Parathyroid adenoma (tissue), 2 donors: ENCODE data around the gene C8G.

Source experiments
- H2AFZ ChIP-seq: fragments of 300-600 bp; sonication (generic); one replicate; pipeline ENCODE4 v1.7.0; 2017; ENCODE audit warnings: antibody characterized with exemption, mild to moderate bottlenecking
- H3K27ac ChIP-seq: fragments of 300-600 bp; sonication (generic); one replicate; pipeline ENCODE4 v1.7.0; 2017
- H3K27me3 ChIP-seq: fragments of 300-600 bp; sonication (generic); one replicate; pipeline ENCODE4 v1.7.0; 2017; ENCODE audit warnings: low read length; ENCODE audit not compliant: control insufficient read depth, insufficient read depth
- H3K36me3 ChIP-seq: fragments of 300-600 bp; sonication (generic); one replicate; pipeline ENCODE4 v1.7.0; 2017; ENCODE audit warnings: low read length; ENCODE audit not compliant: control insufficient read depth, insufficient read depth
- H3K4me1 ChIP-seq: fragments of 300-600 bp; sonication (generic); one replicate; pipeline ENCODE4 v1.7.0; 2017; ENCODE audit warnings: control low read depth
- H3K4me2 ChIP-seq: fragments of 300-600 bp; sonication (generic); one replicate; pipeline ENCODE4 v1.7.0; 2017; ENCODE audit warnings: low read length
- H3K4me3 ChIP-seq: fragments of 300-600 bp; sonication (generic); one replicate; pipeline ENCODE4 v1.7.0; 2017; ENCODE audit warnings: low read depth, low read length
- H3K79me2 ChIP-seq: fragments of 300-600 bp; sonication (generic); one replicate; pipeline ENCODE4 v1.7.0; 2017; ENCODE audit warnings: control low read depth
- H3K9ac ChIP-seq: fragments of 300-600 bp; sonication (generic); one replicate; pipeline ENCODE4 v1.7.0; 2017; ENCODE audit warnings: mild to moderate bottlenecking
- H3K9me3 ChIP-seq: fragments of 300-600 bp; sonication (generic); one replicate; pipeline ENCODE4 v1.7.0; 2017; ENCODE audit warnings: low read length; ENCODE audit not compliant: control insufficient read depth
- TF ChIP-seq, protein P1 (sequence below): fragments of 300-600 bp; sonication (generic); IDR thresholded peaks from one replicate; pipeline ENCODE4 v1.7.0; 2017; ENCODE audit warnings: antibody characterized with exemption, mild to moderate bottlenecking
- donor health status: primary hyperparathyroidism.

The C8G gene

DNA sequence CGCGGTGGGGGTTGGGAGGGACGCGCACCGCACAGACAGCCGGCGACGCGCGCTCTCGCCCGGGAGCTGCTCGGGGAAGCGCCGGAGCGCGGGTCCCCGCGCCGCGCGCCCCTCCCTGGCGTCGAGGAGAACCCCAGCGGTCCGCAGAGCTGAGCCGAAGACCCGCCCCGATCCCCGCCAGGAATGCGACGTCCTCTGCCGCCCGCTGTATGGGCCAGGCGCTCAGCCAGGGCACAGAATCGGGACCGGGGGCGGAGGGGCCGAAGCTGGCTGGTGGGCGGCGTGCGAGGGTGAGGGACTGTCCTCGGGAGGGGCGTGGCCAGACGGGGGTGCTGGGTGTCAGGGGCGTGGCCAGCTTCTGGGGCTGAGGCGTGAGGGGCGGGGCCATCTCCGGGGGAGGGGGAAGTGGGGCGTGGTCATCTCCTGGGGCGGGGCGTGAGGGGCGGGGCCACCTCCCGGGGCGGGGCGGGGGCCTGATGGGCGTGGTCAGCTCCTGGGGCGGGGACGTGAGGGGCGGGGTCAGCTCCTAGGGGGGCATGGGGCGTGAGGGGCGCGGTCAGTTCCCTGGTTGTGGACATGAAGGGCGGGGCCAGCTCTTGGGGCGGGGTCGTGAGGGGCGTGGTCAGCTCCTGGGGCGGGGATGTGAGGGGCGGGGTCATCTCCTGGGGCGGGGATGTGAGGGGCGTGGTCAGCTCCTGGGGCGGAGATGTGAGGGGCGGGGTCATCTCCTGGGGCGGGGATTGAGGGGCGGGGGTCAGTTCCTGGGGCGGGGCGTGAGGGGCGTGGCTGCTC is 33.2 kb downstream of the C8G start:
- TF ChIP-seq, protein P1, sequence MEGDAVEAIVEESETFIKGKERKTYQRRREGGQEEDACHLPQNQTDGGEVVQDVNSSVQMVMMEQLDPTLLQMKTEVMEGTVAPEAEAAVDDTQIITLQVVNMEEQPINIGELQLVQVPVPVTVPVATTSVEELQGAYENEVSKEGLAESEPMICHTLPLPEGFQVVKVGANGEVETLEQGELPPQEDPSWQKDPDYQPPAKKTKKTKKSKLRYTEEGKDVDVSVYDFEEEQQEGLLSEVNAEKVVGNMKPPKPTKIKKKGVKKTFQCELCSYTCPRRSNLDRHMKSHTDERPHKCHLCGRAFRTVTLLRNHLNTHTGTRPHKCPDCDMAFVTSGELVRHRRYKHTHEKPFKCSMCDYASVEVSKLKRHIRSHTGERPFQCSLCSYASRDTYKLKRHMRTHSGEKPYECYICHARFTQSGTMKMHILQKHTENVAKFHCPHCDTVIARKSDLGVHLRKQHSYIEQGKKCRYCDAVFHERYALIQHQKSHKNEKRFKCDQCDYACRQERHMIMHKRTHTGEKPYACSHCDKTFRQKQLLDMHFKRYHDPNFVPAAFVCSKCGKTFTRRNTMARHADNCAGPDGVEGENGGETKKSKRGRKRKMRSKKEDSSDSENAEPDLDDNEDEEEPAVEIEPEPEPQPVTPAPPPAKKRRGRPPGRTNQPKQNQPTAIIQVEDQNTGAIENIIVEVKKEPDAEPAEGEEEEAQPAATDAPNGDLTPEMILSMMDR: no peak
- H3K27ac ChIP-seq: no peak overlapping the region
- no peaks in the 10 kb centered on the region for H3K36me3 ChIP-seq
- H3K79me2 ChIP-seq: no peaks in the 10 kb centered on the region
- H3K27me3 ChIP-seq: no peaks in the 10 kb centered on the region
- H3K9me3 ChIP-seq: no peaks in the 10 kb centered on the region
- no peak overlapping the region for H3K4me3 ChIP-seq
- H3K4me1 ChIP-seq: no peaks in the 10 kb centered on the region
- peak overlapping the region; percentile 56 for H2AFZ ChIP-seq
- H3K4me2 ChIP-seq: peak overlapping the region; percentile 51
- H3K9ac ChIP-seq: no peak overlapping the region

DNA sequence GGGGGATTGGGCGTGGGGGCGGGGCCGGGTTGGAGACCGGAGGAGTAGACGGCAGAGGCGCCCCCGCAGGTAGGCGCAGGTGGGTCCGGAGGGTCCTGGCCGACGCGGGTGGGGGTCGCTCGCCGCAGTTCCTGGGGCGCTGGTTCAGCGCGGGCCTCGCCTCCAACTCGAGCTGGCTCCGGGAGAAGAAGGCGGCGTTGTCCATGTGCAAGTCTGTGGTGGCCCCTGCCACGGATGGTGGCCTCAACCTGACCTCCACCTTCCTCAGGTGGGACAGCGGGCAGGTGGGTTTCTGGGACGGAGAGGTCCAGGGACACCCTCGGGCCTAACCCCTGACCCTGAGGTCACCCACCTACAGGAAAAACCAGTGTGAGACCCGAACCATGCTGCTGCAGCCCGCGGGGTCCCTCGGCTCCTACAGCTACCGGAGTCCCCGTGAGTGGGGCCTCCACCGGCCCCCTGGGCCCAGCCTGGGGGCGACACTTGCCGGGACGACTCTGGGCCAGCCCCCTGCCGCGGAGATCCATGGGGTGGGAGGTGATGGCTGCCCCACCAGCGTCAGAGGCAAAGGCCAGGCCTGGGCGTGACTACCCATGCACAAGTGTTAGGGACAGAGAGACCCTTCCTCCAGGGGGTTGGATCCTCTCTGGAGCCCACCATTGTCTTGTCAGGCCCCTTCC is 34.0 kb downstream of the C8G start:
- no peaks in the 10 kb centered on the region for H3K79me2 ChIP-seq
- TF ChIP-seq, protein P1: no peak

DNA sequence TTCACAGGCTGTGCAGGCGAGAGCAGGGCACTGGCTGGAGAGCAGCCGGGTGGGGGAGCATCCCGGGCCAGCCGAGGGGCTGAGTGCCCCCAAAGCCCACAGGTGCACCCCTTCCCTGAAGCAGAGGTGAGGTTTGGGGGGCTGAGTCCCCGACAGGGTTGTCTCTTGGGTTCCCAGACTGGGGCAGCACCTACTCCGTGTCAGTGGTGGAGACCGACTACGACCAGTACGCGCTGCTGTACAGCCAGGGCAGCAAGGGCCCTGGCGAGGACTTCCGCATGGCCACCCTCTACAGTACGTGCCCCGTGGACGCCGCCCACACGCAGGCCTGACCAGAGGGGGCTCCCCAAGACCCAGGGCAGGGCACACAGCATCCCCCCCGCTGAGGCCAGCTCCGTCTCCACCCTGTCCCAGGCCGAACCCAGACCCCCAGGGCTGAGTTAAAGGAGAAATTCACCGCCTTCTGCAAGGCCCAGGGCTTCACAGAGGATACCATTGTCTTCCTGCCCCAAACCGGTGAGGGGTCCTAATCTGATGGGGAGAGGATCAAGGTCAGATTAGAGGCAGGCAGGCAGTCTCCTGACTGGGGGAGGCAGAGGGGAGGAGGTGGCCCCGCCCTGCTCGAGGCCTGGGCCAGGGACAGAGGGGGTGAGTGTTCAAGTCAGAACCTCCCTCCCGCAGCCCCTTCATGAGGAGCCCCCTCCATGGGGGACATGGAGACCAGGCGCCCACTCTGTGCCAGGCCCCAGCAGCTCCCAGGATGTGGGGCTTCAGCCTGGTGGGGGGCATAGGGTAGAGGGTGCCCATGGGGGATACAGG is 34.9 kb downstream of the C8G start:
- H3K4me3 ChIP-seq: no peak overlapping the region
- no peak overlapping the region for H3K9ac ChIP-seq
- no peak overlapping the region for H3K4me2 ChIP-seq
- H2AFZ ChIP-seq: no peak overlapping the region
- H3K79me2 ChIP-seq: no peaks in the 10 kb centered on the region
- no peaks in the 10 kb centered on the region for H3K27me3 ChIP-seq
- TF ChIP-seq, protein P1: no peak
- H3K4me1 ChIP-seq: no peaks in the 10 kb centered on the region
- no peaks in the 10 kb centered on the region for H3K9me3 ChIP-seq
- no peaks in the 10 kb centered on the region for H3K36me3 ChIP-seq
- no peak overlapping the region for H3K27ac ChIP-seq

More for the DNA sequence above, 34.0 kb downstream of the C8G start:
- no peak overlapping the region for H3K4me2 ChIP-seq
- no peak overlapping the region for H3K4me3 ChIP-seq
- no peak overlapping the region for H3K9ac ChIP-seq
- no peak overlapping the region for H3K27ac ChIP-seq
- no peaks in the 10 kb centered on the region for H3K4me1 ChIP-seq
- H2AFZ ChIP-seq: no peak overlapping the region
- no peaks in the 10 kb centered on the region for H3K36me3 ChIP-seq
- H3K27me3 ChIP-seq: no peaks in the 10 kb centered on the region
- no peaks in the 10 kb centered on the region for H3K9me3 ChIP-seq

DNA sequence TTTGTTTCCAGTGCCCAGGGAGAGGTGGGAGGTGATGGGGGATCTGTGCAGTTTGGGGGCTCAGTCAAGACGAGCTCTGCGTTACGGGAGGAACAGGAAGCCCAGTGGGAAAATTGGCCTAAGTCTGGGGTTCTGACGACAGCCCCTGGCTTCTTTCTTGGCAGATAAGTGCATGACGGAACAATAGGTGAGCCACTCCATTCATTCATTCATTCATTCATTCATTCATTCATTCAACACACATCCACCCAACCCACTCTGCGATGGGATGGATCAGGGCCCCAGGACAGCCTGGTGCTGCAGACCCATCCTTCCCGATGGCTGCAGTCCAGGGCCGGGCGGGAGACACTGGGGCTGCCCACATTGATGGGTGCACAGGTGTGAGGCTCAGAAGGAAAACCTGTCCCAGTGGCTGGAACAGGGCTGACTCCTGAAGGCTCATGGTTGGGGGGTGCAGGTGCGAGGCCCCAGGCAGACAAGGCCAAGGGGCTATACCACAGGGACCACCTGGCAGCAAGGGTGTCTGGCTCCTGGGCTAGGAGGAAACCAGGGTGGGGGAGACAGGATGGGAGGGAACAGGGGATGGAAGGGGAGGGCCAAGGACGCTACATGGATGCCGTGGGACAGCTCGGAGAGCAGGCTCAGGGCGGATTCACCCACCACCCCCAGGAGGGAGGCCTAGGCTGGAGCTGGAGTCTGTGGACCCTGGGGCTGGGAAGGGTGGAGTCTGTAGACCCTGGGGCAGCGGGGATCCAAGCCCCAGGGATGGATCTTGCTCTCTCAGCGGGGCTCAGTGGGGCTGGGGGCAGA is 35.8 kb downstream of the C8G start:
- Histone ChIP-seq H3K36me3 (no peaks in the 10 kb centered on the region), H3K79me2 (no peaks in the 10 kb centered on the region), H3K27ac (peak overlapping the region; percentile 24), H3K9ac (no peak overlapping the region), H2AFZ (no peak overlapping the region), H3K4me2 (no peak overlapping the region), H3K27me3 (no peaks in the 10 kb centered on the region), H3K4me3 (no peak overlapping the region), H3K4me1 (no peaks in the 10 kb centered on the region), H3K9me3 (no peaks in the 10 kb centered on the region)
- TF ChIP-seq, protein P1: no peak
